Upper lobe of left lung (tissue), 6 donors: ENCODE data around the gene KCNIP1. TPM values are rescaled to one million over a fixed set of nuclear protein-coding genes. Genes with fewer than 3 reads are reported as not detected.

Source experiments
- ATAC-seq, 2 donors: fragments of 200-7000 bp; cut with Tn5 transposase; one replicate each; pipeline ENCODE4 v1.9.1; 2022; ENCODE audit warnings: mild to moderate bottlenecking in 2 of 2, moderate library complexity in 2 of 2; ENCODE audit not compliant: low FRiP score in 2 of 2
- DNase-seq, 2 donors: peaks; one replicate each; pipeline ENCODE4 v3.0.0-alpha.2; 2019 to 2020
- H3K27ac ChIP-seq, 4 donors: fragments of 200-600 bp; sonication (generic); one replicate each; pipeline ENCODE4 v1.5.1; 2016 to 2019
- H3K27me3 ChIP-seq, 4 donors: fragments of 200-600 bp; sonication (generic); one replicate each; pipeline ENCODE4 v1.5.1; 2017 to 2019
- H3K36me3 ChIP-seq, 4 donors: fragments of 200-600 bp; sonication (generic); one replicate each; pipeline ENCODE4 v1.5.1; 2016 to 2019
- H3K4me1 ChIP-seq, 4 donors: fragments of 200-600 bp; sonication (generic); one replicate each; pipeline ENCODE4 v1.5.1; 2018 to 2019
- H3K4me3 ChIP-seq, 4 donors: fragments of 200-600 bp; sonication (generic); one replicate each; pipeline ENCODE4 v1.5.1; 2017 to 2019; ENCODE audit warnings: mild to moderate bottlenecking in 2 of 4, moderate library complexity in 1 of 4
- H3K9me3 ChIP-seq, 4 donors: fragments of 200-600 bp; sonication (generic); one replicate each; pipeline ENCODE4 v1.5.1; 2018 to 2019
- EP300 ChIP-seq, 4 donors: sonication (generic); formaldehyde crosslinking; IDR thresholded peaks; one replicate each; pipeline ENCODE4 v1.5.1; 2017; ENCODE audit warnings: antibody characterized with exemption in 4 of 4, control low read depth in 2 of 4
- POLR2A ChIP-seq, 4 donors: fragments of 450-650 bp; IDR thresholded peaks; one replicate each; pipeline ENCODE4 v1.5.1; 2016 to 2017; ENCODE audit warnings: antibody characterized with exemption in 4 of 4, mild to moderate bottlenecking in 2 of 4
- POLR2AphosphoS5 ChIP-seq, 2 donors: sonication (generic); formaldehyde crosslinking; IDR thresholded peaks; one replicate each; pipeline ENCODE4 v1.5.1; 2017; ENCODE audit warnings: antibody characterized with exemption in 2 of 2
- WGBS, 2 donors: methylation state at CpG; one replicate each; pipeline ENCODE4 v1.1.5; 2017 to 2018; 5-methylcytosine and 5-hydroxymethylcytosine counted together
- total RNA-seq, 6 donors: library from RNA; depleted of rRNA in 4 of 6; stranded (reverse); fragments of >200 nt in 4 of 6; gene quantifications; one replicate each; pipeline versions ENCODE4 v1.1.0 to v1.2.1, GENCODE V29; 2016 to 2021
- TF ChIP-seq, protein P1 (sequence below), 6 experiments: fragments of 450-650 bp in 4 of 6; fragments of 200-600 bp in 2 of 6; sonication (generic) in 2 of 6; IDR thresholded peaks; one replicate each; pipeline ENCODE4 v1.5.1; 2016 to 2019; ENCODE audit warnings: antibody characterized with exemption in 6 of 6
- donor health status: DM: no; HTN: no; CAD: no; lungs with moderate emphysema.
- donor health status: DM: no; HTN: yes; CAD: no; lungs with severe emphysema.

KCNIP1 gene
- total RNA-seq, 6 donors from 2014 or later = 1.9 to 3.3 (median 2.9) TPM; not detected in 1

DNA sequence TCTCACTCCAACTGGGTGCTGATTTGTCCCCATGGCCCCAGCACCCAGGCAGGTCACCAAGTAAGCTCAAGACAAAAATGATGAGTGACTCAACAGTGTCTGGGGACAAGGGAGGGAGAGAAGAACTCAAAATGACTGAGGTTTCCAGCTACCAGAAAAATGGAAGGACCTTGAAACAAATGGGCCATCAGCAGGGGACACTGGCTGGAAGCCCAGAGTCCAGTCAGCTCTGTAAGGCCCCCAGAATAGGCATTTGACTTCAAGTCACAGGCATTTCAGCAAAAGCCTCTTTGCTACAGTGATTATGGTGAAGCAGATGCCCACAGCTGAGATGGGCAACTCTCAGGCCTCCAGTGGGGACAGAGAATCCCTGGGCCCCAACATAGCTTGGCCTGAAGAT lies 140.7 kb downstream of the KCNIP1 start:
- H3K4me1 ChIP-seq = no peaks in the 10 kb centered on the region
- DNase-seq = no peak
- H3K27ac ChIP-seq = no peak overlapping the region
- TF ChIP-seq, protein P1, sequence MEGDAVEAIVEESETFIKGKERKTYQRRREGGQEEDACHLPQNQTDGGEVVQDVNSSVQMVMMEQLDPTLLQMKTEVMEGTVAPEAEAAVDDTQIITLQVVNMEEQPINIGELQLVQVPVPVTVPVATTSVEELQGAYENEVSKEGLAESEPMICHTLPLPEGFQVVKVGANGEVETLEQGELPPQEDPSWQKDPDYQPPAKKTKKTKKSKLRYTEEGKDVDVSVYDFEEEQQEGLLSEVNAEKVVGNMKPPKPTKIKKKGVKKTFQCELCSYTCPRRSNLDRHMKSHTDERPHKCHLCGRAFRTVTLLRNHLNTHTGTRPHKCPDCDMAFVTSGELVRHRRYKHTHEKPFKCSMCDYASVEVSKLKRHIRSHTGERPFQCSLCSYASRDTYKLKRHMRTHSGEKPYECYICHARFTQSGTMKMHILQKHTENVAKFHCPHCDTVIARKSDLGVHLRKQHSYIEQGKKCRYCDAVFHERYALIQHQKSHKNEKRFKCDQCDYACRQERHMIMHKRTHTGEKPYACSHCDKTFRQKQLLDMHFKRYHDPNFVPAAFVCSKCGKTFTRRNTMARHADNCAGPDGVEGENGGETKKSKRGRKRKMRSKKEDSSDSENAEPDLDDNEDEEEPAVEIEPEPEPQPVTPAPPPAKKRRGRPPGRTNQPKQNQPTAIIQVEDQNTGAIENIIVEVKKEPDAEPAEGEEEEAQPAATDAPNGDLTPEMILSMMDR (IDR thresholded peaks at IDR 0.05) = no peak
- TF ChIP-seq EP300 (IDR thresholded peaks at IDR 0.05) (no peak), POLR2A (IDR thresholded peaks at IDR 0.05) (no peak), POLR2AphosphoS5 (IDR thresholded peaks at IDR 0.05) (no peak)
- no peaks in the 10 kb centered on the region for H3K27me3 ChIP-seq
- H3K4me3 ChIP-seq = no peak overlapping the region
- ATAC-seq = no peak
- no peaks in the 10 kb centered on the region for H3K36me3 ChIP-seq
- no peaks in the 10 kb centered on the region for H3K9me3 ChIP-seq

DNA sequence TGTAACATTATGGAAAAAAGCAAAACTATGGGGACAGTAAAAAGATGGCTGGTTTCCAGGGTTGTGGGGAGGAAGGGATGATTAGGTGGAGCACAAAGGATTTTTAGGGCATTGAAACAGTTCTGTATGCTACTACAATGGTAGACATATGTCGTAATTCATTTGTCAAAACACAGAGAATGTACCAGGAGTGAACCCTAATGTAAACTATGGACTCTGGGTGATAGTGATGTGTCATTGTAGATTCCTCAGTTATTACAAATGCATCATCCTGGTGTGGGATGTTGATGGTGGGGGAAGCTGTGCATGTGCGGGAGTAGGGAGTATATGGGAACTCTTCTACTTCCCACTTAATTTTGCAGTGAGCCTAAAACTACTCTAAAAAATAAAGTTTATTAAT lies 144.7 kb downstream of the KCNIP1 start:
- Histone ChIP-seq H3K27me3 (no peaks in the 10 kb centered on the region), H3K27ac (no peak overlapping the region), H3K36me3 (no peaks in the 10 kb centered on the region), H3K4me1 (no peaks in the 10 kb centered on the region), H3K9me3 (no peaks in the 10 kb centered on the region), H3K4me3 (no peak overlapping the region)
- DNase-seq = no peak
- TF ChIP-seq, protein P1 (IDR thresholded peaks at IDR 0.05) = no peak
- TF ChIP-seq POLR2A (IDR thresholded peaks at IDR 0.05) = no peak
- TF ChIP-seq EP300 (IDR thresholded peaks at IDR 0.05) = no peak
- no peak for TF ChIP-seq POLR2AphosphoS5 (IDR thresholded peaks at IDR 0.05)
- no peak for ATAC-seq
- WGBS, 2 donors = 80 to 91% methylated on average over 2 of the region's 2 CpGs

DNA sequence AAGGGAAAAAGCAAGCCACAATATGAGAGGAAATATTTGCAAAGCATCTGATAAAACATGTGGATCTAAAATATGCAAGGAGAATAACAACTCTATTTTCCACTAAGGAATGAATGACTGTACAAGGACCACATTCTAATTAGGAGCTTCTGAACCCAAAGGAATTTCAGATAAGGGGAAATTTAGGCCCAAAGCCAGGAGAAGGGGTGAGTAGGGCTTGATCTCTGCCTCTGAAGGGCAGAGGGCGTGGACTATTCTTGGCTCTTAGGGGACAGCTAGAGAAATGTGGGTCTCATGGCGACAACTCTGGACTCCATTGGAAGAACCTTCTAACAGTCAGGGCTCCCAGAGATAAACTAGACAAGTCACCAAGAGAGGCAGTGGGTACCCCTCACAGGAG lies 147.0 kb downstream of the KCNIP1 start:
- no peaks in the 10 kb centered on the region for H3K36me3 ChIP-seq
- H3K9me3 ChIP-seq = no peaks in the 10 kb centered on the region
- H3K4me1 ChIP-seq = no peaks in the 10 kb centered on the region
- 94 to 100% methylated on average over 2 of the region's 2 CpGs for WGBS, 2 donors
- ATAC-seq (no peak), DNase-seq (no peak)
- TF ChIP-seq POLR2A (IDR thresholded peaks at IDR 0.05) = no peak
- TF ChIP-seq POLR2AphosphoS5 (IDR thresholded peaks at IDR 0.05) = no peak
- TF ChIP-seq EP300 (IDR thresholded peaks at IDR 0.05) = no peak
- TF ChIP-seq, protein P1 (IDR thresholded peaks at IDR 0.05) = no peak
- H3K4me3 ChIP-seq = no peak overlapping the region
- H3K27ac ChIP-seq = no peak overlapping the region
- H3K27me3 ChIP-seq = no peaks in the 10 kb centered on the region

DNA sequence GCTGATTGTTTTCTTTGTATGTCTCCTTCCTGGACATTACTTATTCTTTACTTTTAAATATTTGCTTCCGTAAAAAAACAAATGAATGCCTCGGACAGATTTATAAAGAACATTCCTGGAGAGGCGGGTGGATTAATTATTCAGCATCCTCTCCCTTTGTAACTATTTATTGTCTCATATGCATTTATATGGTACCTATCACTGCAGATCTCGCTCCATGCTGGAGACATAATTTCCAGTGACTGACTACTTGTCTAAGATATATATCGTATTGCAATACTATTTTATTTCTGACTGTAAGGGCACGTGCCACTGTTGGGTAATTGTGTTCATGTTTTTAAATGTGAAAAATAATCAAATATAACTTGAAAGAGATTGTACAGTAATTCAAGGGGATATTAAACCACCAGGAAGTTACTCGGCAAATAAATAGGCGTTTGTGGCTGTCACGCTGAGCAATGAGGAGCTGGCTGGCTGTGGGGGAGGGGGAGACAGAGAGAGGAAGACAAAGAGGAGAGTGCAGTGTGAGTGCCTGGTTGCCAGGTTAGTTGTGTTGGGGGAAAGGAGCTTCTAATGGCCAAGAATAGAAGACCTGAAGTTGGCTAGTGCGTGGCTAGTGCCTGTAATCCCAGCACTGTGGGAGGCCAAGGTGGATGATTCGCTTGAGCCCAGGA lies 147.9 kb downstream of the KCNIP1 start:
- TF ChIP-seq EP300 (IDR thresholded peaks at IDR 0.05) (no peak), POLR2AphosphoS5 (IDR thresholded peaks at IDR 0.05) (no peak), POLR2A (IDR thresholded peaks at IDR 0.05) (no peak)
- TF ChIP-seq, protein P1 (IDR thresholded peaks at IDR 0.05) = no peak
- whole genome bisulfite sequencing, 2 donors = 53 to 57% methylated on average over 11 of the region's 11 CpGs
- no peaks in the 10 kb centered on the region for H3K27me3 ChIP-seq
- H3K4me3 ChIP-seq = no peak overlapping the region
- no peak for DNase-seq
- no peaks in the 10 kb centered on the region for H3K4me1 ChIP-seq
- no peaks in the 10 kb centered on the region for H3K36me3 ChIP-seq
- ATAC-seq = no peak
- H3K27ac ChIP-seq = no peak overlapping the region
- no peaks in the 10 kb centered on the region for H3K9me3 ChIP-seq

DNA sequence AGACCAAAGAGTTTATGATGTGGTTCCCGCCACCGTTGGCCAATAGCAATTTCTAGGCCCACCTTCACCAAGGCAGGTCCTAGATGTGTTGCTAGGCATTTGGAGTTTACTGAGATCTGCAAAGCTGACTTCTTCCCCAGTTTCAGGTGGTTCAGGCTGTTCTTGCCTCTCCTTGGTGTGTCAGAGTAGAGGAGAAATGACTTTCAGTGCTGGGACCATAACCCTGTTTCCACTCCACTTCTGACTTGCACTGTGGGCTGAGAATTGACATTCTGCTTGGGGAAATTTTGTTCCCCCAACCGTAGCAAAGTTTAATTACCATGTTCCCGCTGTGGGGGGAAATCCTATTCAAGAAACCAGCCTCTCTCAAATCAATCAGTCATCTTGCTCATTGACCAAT lies 151.7 kb downstream of the KCNIP1 start:
- WGBS, 2 donors = 90 to 91% methylated on average over 2 to 4 of the region's 4 CpGs
- Histone ChIP-seq H3K27me3 (no peaks in the 10 kb centered on the region), H3K4me3 (no peak overlapping the region), H3K4me1 (no peaks in the 10 kb centered on the region), H3K36me3 (no peaks in the 10 kb centered on the region), H3K27ac (no peak overlapping the region), H3K9me3 (no peaks in the 10 kb centered on the region)
- ATAC-seq (no peak), DNase-seq (no peak)
- TF ChIP-seq, protein P1 (IDR thresholded peaks at IDR 0.05) = no peak
- TF ChIP-seq EP300 (IDR thresholded peaks at IDR 0.05) = no peak
- no peak for TF ChIP-seq POLR2AphosphoS5 (IDR thresholded peaks at IDR 0.05)
